D721Med (cell line): ENCODE measurements around the gene KCNK13.

Source experiments
- DNase-seq: peaks from one replicate; pipeline ENCODE4 v3.0.0; 2011; ENCODE audit warnings: low spot score; ENCODE audit not compliant: insufficient read length
- FAIRE-seq: peaks from 2 replicates; lab custom pipeline; 2011; peaks lifted over from hg19 to GRCh38; lab: Jason Lieb, UNC
- TF ChIP-seq, protein P1 (sequence below): IDR thresholded peaks from 2 replicates; pipeline ENCODE4 v1.5.1; 2012; ENCODE audit warnings: mild to moderate bottlenecking, control low read depth; ENCODE audit not compliant: insufficient read depth; ENCODE audit errors: missing control alignments

The KCNK13 gene

DNA sequence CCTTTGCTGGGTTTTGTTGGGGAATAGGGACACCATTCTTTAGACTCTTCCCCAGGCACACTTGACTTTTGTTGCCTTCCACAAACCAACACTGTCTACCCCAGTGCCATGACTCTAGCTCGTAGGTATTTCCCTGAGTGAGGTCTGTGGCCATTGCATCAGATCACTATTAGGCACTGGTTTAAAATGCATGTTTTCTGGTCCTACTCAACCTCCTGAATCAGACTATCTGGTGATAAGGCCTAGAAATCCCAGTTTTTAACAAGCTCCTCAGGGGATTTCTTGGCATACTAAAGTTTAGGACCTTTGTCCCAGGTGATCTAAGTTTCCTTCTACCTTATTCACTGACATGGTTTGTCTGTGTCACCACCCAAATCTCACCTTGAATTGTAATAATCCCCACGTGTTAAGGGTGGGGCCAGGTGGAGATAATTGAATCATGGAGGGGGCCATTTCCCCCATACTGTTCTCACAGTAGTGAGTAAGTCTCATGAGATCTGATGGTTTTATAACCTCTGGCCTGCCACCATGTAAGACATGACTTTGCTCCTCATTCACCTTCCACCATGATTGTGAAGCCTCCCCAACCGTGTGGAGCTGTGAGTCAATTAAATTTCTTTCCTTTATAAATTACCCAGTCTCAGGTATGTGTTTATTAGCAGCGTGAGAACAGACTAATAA, 106.8 kb downstream of the KCNK13 start:
- DNase-seq (no peak), FAIRE-seq (no peak)
- TF ChIP-seq, protein P1, sequence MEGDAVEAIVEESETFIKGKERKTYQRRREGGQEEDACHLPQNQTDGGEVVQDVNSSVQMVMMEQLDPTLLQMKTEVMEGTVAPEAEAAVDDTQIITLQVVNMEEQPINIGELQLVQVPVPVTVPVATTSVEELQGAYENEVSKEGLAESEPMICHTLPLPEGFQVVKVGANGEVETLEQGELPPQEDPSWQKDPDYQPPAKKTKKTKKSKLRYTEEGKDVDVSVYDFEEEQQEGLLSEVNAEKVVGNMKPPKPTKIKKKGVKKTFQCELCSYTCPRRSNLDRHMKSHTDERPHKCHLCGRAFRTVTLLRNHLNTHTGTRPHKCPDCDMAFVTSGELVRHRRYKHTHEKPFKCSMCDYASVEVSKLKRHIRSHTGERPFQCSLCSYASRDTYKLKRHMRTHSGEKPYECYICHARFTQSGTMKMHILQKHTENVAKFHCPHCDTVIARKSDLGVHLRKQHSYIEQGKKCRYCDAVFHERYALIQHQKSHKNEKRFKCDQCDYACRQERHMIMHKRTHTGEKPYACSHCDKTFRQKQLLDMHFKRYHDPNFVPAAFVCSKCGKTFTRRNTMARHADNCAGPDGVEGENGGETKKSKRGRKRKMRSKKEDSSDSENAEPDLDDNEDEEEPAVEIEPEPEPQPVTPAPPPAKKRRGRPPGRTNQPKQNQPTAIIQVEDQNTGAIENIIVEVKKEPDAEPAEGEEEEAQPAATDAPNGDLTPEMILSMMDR, result no peak

DNA sequence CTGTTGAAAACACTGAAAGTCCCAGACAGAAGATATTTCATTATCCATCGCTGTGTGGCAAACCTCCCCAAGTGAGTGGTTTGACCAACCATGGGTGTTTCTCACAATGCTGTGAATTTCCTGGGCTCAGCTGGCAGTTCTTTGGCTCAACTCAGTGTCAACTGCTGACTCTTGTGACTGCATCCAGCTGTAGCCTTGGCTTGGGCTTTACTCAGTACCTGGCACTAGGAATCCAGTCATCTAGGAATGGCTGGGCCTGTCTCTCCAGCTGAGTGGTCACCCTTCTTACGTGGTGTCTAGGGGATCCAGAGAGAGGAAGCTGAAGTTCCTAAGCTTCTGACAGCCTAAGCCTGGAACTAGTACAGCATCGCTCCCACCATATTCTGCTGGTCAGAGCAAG, 113.8 kb downstream of the KCNK13 start:
- no peak for FAIRE-seq

DNA sequence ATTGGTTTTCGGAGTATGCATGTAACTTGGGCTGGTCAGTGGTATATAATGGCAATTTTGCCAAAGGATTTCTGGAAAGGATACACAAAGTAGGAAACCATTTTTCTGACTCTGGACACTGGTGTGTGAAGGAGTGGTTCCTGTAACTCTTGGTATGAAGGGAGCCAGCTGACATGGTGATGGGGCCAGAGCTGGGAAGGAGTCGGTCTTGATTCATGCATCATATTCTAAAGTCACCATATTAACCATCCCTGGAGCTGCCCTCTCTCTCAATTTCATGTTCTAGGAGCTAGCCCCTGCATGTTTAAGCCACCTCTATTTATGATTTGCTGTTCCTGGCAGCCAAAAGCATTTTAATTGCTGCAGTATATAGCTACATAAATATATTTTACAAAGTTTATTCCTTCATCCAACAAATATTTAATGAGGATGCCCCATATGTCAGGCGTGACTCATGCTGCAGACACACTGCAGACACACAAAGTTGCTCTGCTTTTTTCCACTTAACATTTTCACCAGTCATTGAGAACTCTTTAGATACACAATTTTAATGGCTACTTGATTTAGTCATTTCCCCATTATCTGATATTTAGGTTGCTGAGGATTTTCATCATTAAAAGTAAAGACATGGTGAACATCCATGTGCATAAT, 115.9 kb downstream of the KCNK13 start:
- TF ChIP-seq, protein P1, result no peak
- no peak for DNase-seq
- no peak for FAIRE-seq

More for the DNA sequence above, 113.8 kb downstream of the KCNK13 start:
- DNase-seq, result no peak
- TF ChIP-seq, protein P1, result no peak

DNA sequence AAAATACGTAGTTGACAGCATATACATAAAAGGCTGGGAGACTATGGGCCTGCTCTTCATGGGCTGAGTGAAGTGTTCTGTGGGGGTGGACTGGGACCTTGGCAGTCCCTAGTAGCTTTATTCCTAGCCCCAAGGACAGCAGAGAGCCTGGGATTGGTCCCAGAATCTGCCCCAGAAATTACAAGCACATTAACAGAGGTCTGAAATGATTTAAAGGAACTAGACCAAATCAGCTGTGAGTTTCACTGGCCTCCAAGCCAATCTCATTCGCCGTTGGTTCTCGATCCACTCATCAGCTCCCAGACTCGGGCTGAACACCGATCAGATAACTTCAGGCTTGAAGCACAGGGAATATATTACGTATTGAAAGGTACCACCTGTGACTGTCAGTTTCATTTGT, 117.6 kb downstream of the KCNK13 start:
- FAIRE-seq (no peak), DNase-seq (no peak)
- TF ChIP-seq, protein P1, result no peak

DNA sequence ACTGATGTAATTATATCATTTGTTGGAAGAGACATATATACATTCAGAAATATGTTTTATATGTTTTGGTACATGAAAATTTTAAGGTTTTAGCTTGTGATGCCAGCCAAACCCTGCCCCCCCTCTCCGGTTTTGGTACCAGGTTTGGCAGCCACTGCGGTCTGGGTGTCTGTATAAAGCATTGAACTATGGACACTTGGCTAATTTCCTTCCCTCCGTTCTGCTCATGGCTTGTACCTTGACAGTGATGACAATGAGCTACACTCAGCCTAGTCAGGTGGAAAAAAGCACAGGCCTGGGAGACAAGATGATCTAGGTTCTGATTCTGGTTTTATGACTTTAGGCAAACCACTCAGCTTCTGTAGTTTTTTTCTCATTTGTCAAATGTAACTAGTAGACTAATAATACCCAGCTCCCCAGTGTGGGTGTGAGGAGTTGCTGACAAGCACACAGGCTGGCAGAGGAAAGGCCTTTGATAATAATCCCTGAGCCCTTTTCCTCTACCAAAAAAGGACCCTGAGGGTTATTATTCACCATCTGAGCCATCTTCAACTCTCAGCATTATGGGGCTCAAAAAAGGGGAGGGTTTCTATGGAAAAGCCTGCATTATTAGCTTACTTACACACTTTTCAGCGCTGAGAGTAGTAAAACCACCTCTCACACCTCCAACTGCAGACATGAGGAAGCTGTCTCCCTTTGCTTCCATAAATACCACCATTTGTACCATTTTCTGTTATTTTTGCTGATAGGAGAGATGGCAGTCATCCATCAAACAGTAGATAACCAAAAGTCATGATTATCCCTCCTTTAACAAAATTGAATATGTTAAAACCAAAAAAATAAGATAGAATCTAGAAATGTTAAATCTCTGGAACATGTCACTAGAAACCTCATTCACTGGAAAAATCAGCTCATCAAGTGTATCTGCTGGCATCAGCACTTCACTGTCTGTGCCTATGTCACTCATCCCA, 118.3 kb downstream of the KCNK13 start:
- TF ChIP-seq, protein P1, result no peak
- FAIRE-seq, result no peak
- no peak for DNase-seq

DNA sequence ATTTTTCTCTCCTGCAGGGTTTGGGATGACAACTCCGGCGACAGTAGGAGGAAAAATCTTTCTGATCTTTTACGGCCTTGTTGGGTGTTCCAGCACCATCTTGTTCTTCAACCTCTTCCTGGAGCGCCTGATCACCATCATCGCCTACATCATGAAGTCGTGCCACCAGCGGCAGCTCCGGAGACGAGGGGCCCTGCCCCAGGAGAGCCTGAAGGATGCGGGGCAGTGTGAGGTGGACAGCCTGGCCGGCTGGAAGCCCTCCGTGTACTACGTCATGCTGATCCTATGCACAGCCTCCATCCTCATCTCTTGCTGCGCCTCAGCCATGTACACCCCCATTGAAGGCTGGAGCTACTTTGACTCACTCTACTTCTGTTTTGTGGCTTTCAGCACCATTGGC, 122.3 kb downstream of the KCNK13 start:
- FAIRE-seq (no peak), DNase-seq (no peak)
- TF ChIP-seq, protein P1, result no peak
